AG04449 (cell line): ENCODE measurements around the gene CECR2.

ENCODE experiments used
- CTCF ChIA-PET: fragments of 350-600 bp; formaldehyde crosslinking; extraction: SDS; loops from one replicate; lab custom pipeline; 2021; ENCODE audit warnings: antibody characterized with exemption; lab: Yijun Ruan, JAX
- POLR2A ChIA-PET: fragments of 400-600, 350-600 bp; formaldehyde crosslinking; extraction: SDS; loops from one replicate; lab custom pipeline; 2020; ENCODE audit warnings: antibody characterized with exemption, inconsistent platforms; lab: Yijun Ruan, JAX
- DNase-seq: peaks from one replicate; pipeline ENCODE4 v3.0.0-alpha.2; 2010; ENCODE audit warnings: low read depth, low spot score
- H3K4me3 ChIP-seq: 2 replicates; pipeline ENCODE4 v1.5.1; 2011; ENCODE audit warnings: low read depth, mild to moderate bottlenecking, control low read depth, low read length
- CTCF ChIP-seq: IDR thresholded peaks from one replicate; pipeline ENCODE4 v1.5.1; 2011; ENCODE audit warnings: mild to moderate bottlenecking, moderate library complexity, low read length, control low read depth, inconsistent platforms; ENCODE audit not compliant: insufficient read depth; ENCODE audit errors: missing control alignments

CECR2 gene

GRCh38 chr22:17376950-17377349 is 7.7 kb downstream of the CECR2 start:
- CTCF ChIA-PET = no interaction called here
- no peak for TF ChIP-seq CTCF
- POLR2A ChIA-PET = no interaction called here
- no peak overlapping the region for H3K4me3 ChIP-seq
- no peak for DNase-seq

GRCh38 chr22:17379944-17380343 is 10.7 kb downstream of the CECR2 start:
- TF ChIP-seq CTCF = no peak
- DNase-seq = no peak
- ChIA-PET POLR2A (no interaction called here), CTCF (no interaction called here)
- H3K4me3 ChIP-seq = no peak overlapping the region

- POLR2A ChIA-PET = no interaction called here
- TF ChIP-seq CTCF = no peak
Observed at GRCh38 chr22:17380359-17381087, 11.3 kb downstream of the CECR2 start.

GRCh38 chr22:17381192-17381913 is 12.1 kb downstream of the CECR2 start:
- TF ChIP-seq CTCF = no peak
- ChIA-PET CTCF (no interaction called here), POLR2A (no interaction called here)
- no peak for DNase-seq
- H3K4me3 ChIP-seq = no peak overlapping the region

More at GRCh38 chr22:17380359-17381087, 11.3 kb downstream of the CECR2 start:
- H3K4me3 ChIP-seq = no peak overlapping the region
- CTCF ChIA-PET = no interaction called here
- no peak for DNase-seq

GRCh38 chr22:17384612-17385330 is 15.5 kb downstream of the CECR2 start:
- H3K4me3 ChIP-seq = no peak overlapping the region
- ChIA-PET POLR2A (no interaction called here), CTCF (no interaction called here)
- DNase-seq = no peak
- TF ChIP-seq CTCF = no peak

- ChIA-PET CTCF (interaction anchor here (1.4 kb wide), 1 partner anchor 216 kb away, joined by 3 read pairs; no protein-coding TSS in a partner anchor), POLR2A (no interaction called here)
- DNase-seq = no peak
- no peak for TF ChIP-seq CTCF
- no peak overlapping the region for H3K4me3 ChIP-seq
Observed at GRCh38 chr22:17387356-17387755, 18.1 kb downstream of the CECR2 start.
